Endometrial microvascular endothelial cells (primary cell): ENCODE results near the gene STX7. TPM values are rescaled to one million over a fixed set of nuclear protein-coding genes. Genes with fewer than 3 reads are reported as not detected.

Experiments
- in situ Hi-C: cut with HindIII; loops from 2 replicates; pipeline ENCODE4 v1.10.0; 2017; ENCODE audit warnings: low sequenced_read_pairs, low pct_unique_long_range_greater_than_20kb; ENCODE audit errors: inconsistent ontology term
- total RNA-seq: library from RNA; depleted of rRNA; stranded (reverse); fragments of >200 nt; gene quantifications from one replicate; pipeline ENCODE4 v1.2.3, GENCODE V29; 2015; ENCODE audit errors: inconsistent ontology term

STX7 gene
- total RNA-seq, 1 donor from 2014 or later, result 18.7 TPM

- in situ Hi-C loops, result no loop called here
Measured at GRCh38 chr6:132400883-132401617, 111.9 kb downstream of the STX7 start, which contains the start of gene MOXD1. MOXD1 (minus strand) TSS chr6:132401475; CDS start chr6:132401426, 49 bp downstream.

- in situ Hi-C loops, result no loop called here
Measured at GRCh38 chr6:132400555-132400882, 112.4 kb downstream of the STX7 start.

- in situ Hi-C loops, result no loop called here
Measured at GRCh38 chr6:132399376-132400074, 113.4 kb downstream of the STX7 start.

Other genes with a start within 250 kb of the STX7 start
- gene MOXD1, start 111.6 kb downstream of the STX7 start, total RNA-seq, result not detected
- gene TAAR9, start 25.2 kb upstream of the STX7 start, total RNA-seq, result not detected
- not detected for gene TAAR8, start 39.6 kb upstream of the STX7 start, total RNA-seq
- gene TAAR6, start 57.2 kb upstream of the STX7 start, total RNA-seq, result not detected
- not detected for gene TAAR5, start 76.6 kb upstream of the STX7 start, total RNA-seq
- gene TAAR2, start 111.2 kb upstream of the STX7 start, total RNA-seq, result not detected
- not detected for gene TAAR1, start 146.1 kb upstream of the STX7 start, total RNA-seq
- gene VNN1, start 200.9 kb upstream of the STX7 start, total RNA-seq, result 0.09 TPM
- gene VNN2, start 244.8 kb upstream of the STX7 start, total RNA-seq, result not detected